Regular cardiac myocyte (primary cell): Measurements from ENCODE around the gene RC3H1. TPM values are rescaled to one million over a fixed set of nuclear protein-coding genes. Genes with fewer than 3 reads are reported as not detected.

Source experiments
- total RNA-seq: library from RNA; depleted of rRNA; stranded (reverse); fragments of >200 nt; gene quantifications from 2 replicates; pipeline ENCODE4 v1.2.3, GENCODE V29; 2014

RC3H1 gene, protein sequence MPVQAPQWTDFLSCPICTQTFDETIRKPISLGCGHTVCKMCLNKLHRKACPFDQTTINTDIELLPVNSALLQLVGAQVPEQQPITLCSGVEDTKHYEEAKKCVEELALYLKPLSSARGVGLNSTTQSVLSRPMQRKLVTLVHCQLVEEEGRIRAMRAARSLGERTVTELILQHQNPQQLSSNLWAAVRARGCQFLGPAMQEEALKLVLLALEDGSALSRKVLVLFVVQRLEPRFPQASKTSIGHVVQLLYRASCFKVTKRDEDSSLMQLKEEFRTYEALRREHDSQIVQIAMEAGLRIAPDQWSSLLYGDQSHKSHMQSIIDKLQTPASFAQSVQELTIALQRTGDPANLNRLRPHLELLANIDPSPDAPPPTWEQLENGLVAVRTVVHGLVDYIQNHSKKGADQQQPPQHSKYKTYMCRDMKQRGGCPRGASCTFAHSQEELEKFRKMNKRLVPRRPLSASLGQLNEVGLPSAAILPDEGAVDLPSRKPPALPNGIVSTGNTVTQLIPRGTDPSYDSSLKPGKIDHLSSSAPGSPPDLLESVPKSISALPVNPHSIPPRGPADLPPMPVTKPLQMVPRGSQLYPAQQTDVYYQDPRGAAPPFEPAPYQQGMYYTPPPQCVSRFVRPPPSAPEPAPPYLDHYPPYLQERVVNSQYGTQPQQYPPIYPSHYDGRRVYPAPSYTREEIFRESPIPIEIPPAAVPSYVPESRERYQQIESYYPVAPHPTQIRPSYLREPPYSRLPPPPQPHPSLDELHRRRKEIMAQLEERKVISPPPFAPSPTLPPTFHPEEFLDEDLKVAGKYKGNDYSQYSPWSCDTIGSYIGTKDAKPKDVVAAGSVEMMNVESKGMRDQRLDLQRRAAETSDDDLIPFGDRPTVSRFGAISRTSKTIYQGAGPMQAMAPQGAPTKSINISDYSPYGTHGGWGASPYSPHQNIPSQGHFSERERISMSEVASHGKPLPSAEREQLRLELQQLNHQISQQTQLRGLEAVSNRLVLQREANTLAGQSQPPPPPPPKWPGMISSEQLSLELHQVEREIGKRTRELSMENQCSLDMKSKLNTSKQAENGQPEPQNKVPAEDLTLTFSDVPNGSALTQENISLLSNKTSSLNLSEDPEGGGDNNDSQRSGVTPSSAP
- total RNA-seq = 13.5 and 14.2 TPM in 2 replicates

GRCh38 chr1:174022080-174022975 lies at the start of gene RC3H1:
Gene RC3H1, minus strand, starts transcription at chr1:174022357. Its CDS starts 29,372 bp downstream, at chr1:173992985.

GRCh38 chr1:173917149-173917548 lies 105.0 kb downstream of the RC3H1 start, which contains the start of gene SERPINC1:
Gene SERPINC1, minus strand, starts transcription at chr1:173917327. Its CDS starts 68 bp downstream, at chr1:173917259.

Other genes with a start within 250 kb of the RC3H1 start
- 11.6 and 29.3 TPM in 2 replicates for gene DARS2, start 197.7 kb downstream of the RC3H1 start, total RNA-seq
- 9.6 and 28.0 TPM in 2 replicates for gene CENPL, start 197.5 kb downstream of the RC3H1 start, total RNA-seq
- gene GAS5, start 154.4 kb downstream of the RC3H1 start, total RNA-seq = 418 and 636 TPM in 2 replicates
- 6.1 and 9.9 TPM in 2 replicates for gene ZBTB37, start 154.0 kb downstream of the RC3H1 start, total RNA-seq
- gene SERPINC1, start 105.0 kb downstream of the RC3H1 start, total RNA-seq = not detected in 2 replicates
- 21.7 and 36.1 TPM in 2 replicates for gene RABGAP1L, start 137.2 kb upstream of the RC3H1 start, total RNA-seq